GM21825 (cell line): ENCODE data around the gene ACLY.

ENCODE experiments used
- ATAC-seq: cut with Tn5 transposase; IDR thresholded peaks from one replicate; pipeline ENCODE4 v1.9.1; 2021; ENCODE audit warnings: mild to moderate bottlenecking, moderate library complexity; ENCODE audit not compliant: unreplicated experiment

ACLY gene

DNA sequence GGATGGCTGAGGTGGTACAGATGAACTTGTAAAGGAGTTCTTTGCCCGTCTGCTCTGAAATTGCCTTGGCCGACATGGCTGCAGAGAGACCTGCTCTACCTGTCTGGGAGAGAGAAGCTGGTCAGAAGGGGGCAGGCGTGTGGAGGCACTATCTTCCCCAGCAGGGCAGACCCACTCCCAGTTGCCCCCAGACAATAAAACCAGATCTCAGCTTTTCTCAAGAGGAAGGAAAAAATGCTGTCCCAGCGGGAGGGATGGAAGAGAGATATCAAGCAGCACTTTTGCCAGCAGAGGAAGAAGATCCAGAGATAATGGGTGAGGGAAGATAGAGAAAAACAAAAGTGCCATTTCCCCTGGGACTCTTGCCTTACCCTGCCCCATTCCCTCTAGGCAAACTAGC, 5.0 kb downstream of the ACLY start:
- no peak for ATAC-seq

DNA sequence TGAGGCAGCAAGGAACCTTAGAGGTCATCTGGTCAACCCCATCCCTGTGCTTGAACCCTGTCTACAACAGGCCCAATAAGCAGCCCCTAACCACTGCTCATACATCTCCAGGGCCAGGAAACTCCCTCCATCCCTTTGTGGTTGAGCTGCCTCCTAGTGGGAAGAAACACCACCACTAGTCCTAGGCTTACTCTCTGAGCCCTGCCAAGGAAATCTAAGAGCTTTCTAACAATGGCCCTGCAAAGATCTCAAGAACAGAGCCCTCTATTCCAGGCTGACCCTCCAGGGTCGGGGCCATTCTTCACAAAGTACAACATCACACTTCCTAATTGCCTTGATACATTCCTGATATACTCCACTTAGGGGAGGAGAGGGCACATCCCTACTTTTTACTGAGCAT, 5.8 kb downstream of the ACLY start:
- no peak for ATAC-seq

DNA sequence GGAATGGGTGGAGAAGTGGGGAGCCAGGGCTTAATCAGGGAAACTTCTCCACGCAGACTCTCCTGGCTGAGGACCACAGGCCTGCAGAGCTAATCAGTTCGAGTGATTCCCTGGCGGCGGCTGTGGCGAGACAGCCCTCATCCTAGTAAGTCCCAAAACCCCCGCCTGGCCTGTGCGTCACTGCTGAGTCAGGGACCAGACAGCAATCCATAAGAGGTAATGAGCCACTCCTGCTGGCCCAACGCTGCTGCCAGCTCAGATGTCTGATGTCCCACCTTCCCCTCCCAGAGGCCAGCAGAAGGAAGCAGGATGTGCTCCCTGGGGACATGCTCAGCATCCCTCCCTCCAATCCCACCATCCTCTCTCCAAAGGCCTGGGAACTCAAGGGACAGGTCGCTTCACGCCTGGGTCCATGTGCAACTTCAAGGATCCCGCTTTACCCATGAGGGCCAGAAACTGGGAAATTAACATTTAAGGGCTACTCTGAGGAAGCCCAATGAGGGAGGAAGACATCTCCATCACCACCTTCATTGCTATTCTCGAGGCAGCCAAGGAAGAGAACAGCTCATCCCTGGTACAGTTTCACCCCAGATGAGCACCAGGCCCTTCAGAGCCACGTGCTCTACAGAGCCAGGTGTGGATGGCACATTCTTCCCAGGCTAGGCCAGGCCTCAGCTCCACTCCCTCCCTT, 7.9 kb downstream of the ACLY start:
- ATAC-seq = no peak

DNA sequence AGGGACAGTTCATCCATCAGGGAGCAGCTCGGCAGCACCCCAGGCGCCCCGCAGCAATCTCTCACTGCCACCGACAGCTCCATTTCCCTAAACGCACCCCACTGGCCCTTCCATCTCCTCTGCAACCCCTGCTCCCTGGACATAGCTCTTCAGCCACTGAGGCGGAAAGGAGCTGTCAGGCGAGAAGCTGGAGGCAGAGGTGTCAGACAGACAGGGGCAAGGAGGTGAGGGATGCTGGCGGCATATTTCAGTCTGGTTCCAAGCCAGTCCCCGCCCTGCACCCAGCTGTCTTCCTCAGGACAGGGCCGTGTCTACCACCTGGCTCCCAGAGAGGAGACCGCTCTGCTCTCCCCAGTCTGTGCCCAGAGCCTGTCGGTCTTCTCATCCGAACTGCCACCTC, 9.7 kb downstream of the ACLY start:
- no peak for ATAC-seq

DNA sequence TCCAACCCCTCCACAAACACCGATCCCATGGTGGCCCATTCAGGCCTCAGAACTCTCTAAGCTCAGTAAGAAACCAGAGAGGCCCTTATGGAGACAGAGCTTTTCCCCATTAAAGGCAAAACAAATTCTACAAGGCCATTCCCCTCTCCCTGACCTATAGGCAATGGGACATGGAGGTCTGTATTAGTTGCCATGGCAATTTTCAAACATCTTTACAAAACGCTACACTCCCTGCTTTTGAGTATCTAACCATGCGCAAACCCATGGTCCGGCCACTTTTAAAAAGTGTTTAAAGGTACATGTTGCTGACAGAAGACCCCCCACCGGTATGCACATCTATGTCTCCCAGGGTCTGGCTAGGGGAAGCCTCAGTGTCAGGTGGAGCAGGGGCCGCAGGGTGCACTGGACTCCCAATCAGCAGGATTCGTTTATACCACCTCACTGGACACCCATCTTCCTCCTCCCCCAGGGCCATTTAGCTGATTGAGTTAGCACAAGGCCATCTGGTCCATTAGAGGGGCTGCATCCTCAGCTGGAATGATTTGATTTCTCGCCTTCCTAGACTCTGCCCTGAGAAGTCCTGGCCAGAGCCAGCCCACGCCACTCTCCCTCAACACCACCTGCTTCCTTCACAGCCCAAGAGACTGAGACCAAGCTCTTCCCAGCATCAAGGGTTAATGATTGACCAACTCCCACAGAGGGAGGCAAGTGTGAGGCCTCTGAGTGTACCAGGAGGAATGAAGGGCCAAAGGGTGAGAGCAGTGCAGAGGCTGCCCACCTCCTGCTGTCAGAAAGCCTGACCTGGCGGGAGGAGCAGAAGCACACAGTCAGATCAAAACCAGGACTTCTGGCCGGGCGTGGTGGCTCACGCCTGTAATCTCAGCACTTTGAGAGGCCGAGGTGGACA, 10.9 kb downstream of the ACLY start:
- no peak for ATAC-seq

DNA sequence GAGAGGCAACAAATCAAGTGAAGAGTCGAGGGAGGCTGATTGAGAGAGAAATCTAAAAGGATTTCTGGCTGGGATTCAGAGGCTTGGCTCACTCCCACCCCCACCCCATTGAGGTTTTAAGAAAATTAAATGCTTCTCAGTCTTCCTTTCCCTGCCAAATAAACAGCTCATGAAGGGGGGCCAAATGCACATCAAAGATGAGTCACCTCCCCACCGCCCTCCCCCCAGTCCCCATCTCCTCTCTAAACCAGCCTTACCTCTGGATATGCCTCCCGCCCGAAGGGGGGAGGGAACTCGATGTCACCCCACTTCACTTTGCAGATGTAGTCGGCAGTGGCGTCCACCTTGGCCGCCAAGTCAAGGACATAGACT, 11.6 kb downstream of the ACLY start:
- ATAC-seq = no peak

DNA sequence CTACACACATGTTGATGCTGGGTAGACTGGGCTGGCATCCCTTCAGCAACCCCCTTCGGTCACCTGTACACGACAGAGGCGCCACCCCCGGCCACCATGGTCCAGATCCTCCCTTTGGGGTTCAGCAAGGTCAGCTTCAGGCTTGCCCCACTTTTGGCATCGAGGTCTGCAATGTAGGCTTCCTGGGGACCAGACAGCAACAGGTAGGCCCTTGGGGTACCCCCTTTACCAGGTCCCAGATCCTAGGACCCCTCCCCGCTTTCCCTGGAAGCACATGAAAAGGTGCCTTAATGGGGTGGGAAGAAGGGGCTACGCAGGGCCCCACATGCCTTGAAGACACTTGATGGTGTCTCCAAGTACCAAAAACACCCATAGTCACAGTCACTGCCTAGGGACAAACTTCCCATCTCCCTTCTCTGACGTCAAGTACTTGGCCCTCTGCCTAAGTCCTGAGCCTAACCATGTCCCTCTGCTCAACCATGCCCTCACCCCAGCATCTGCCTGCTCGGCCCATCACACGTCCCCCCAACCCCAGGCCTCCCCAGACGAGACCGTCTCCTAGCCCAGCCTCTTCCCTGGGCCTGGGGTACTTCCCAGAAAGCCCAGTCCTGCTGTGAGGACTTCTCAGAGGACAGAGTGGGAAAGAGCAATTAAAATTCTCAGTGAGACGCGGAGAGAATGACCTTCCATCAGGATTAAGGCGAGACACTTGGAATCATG, 12.1 kb downstream of the ACLY start:
- ATAC-seq = no peak

DNA sequence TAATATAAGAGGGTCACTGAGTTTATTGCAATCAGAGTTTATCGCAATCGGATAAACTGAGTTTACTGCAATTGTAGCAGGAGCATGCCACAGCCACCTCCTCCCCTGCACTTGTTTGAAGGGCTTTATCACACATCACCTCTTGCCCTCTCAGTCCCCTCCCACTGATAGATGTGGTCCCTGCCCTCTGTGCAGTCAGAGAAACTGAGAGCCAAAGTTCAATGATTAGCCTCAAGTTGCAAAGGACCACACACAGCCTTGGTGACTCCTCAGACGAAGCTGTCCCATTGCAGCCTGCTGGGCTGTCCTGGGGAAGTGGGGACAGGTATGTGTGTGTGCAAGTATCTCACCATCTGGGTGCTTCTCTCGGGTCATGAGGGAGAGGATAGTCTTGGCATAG, 13.6 kb downstream of the ACLY start:
- ATAC-seq = no peak

DNA sequence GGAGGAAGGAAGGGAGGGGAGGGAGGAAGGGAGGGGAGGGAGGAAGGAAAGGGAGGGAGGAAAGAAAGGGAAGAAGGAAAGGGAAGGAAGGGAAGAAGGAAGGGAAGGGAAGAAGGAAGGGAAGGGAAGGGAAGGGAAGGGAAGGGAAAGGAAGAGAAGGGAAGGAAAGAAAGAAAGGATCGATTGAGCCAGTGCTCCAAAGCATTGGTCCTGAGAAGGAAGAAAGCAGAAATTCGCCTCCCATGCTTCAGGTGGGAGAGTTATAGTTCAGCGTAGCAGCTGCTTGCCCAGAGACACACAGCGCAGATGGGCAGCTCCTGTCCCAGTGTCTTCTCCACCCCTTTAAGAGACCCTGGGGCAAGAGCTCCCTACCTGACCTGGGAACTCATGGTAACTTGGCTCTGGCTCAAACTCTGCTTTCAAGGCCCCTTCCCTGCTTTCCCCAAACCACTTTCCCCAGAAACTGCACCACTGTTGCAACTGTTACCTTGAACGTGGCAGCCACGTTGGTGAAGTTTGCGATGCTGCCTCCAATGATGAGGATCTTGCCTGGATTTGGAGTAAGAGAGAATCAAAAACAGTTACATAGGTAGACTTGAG, 14.4 kb downstream of the ACLY start:
- no peak for ATAC-seq

DNA sequence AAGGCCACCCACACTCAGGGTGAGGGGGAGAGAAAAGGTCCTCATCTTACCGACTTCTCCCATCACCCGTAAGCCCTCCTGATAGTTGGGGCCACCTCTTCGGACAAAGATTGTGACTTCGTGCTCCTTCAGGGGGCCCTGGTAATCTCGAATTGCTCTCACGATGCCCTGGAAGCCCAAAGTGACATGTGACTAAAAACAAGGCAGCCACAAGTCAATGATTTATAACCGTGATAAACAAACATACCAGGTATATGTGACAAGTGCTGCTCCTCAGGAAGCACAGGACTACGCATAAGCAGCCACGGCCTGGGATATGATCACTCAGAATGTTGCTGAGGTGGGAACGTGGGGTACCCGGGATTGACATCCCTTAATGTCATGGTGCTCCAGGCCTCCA, 17.1 kb downstream of the ACLY start:
- ATAC-seq = no peak

DNA sequence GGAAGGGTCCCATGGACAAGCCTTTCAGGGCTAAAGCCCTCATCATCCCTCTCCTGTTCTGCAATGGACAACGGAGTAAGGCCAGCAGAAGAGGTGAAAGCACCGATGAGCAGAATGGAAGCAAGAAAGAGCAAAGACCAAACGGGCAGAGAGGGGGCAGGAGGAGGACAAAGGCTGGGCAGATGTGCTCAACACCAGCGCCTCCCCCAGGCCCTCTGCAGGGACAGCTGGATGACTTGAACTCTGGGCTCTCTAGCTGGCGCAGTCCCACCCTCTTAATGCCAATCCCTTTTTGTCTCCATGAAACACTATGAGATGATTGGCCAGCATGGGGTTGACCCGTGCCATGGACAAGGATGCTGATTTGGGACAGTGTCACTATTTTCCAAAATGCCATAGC, 22.0 kb downstream of the ACLY start:
- no peak for ATAC-seq

DNA sequence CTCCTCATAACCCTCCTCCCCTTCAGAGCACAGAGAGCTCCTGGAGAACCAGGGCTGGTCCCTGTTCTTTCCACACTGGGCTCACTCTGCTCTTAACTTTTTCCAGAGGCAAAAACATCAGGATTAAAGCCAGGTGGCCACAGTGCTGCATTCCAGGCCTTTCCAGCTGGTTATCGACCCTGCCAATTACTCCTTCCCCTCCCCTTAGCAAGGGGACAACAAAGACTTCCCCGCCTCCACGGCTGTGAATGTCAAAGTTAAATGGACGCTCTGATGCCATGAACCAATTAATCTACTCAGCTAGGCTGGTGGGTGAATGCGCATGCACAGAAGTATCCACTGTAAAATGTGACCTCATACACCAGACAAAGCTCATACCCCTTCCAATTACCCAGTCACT, 23.1 kb downstream of the ACLY start:
- no peak for ATAC-seq

DNA sequence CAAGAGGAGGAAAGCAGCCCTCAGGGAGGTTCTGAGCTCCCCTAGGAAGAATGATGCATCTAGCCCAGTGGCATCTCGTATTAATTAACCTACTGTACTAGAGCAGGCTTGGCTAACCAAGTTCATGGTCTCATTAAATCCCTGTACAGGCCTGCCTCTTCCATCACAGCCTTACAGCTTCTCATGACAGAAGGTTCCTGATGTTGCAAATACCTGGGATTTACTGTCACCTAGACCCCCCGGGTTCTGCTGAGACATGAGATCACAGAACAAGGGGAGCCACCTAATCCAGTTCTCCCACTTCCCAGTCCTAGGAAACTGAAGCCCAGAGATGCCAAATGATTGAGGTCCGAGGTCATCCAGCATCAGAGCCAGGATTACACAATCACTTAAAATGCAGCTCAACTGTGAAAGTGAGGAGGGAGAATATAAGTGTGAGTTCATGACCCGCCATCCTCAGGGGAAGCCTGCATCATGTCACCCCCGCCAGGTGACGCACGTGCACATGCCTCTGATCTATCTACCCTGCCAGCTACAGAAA, 23.9 kb downstream of the ACLY start:
- ATAC-seq = no peak

DNA sequence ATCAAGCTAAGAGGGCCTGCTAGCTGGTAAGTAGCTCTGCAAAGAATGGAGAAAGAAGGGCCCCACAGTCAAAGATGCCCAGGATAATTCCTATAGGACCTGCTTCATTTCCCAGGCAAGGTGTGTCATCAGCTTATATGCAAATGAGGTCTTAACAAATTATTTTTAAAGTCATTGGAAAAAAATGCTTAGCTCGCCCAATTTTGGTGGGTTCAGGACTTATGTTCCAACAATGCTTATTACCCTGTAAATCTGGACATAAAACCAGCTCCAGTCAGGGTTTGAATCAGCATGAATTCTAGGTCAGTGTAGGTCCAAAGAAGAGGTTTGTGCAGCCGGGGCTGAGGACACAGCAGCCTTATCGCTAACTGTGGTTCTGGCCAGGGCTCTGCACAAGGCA, 25.4 kb downstream of the ACLY start:
- no peak for ATAC-seq

DNA sequence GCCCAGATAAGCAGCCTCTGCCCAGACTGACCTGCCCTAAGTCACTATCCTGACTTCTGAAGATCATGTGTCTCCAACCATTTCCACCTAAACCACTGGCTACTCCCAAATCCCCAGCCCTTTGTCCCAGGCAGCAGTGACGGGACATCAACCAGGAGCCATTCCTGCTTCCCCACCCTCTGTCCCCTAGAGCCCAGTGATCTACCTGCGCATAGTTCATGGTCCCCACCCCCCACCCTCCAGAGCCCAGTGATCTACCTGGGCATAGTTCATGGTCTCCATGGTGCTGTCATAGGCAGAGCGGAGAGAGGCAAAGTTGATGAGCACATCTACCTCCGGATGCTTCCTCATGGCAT, 26.8 kb downstream of the ACLY start:
- no peak for ATAC-seq

DNA sequence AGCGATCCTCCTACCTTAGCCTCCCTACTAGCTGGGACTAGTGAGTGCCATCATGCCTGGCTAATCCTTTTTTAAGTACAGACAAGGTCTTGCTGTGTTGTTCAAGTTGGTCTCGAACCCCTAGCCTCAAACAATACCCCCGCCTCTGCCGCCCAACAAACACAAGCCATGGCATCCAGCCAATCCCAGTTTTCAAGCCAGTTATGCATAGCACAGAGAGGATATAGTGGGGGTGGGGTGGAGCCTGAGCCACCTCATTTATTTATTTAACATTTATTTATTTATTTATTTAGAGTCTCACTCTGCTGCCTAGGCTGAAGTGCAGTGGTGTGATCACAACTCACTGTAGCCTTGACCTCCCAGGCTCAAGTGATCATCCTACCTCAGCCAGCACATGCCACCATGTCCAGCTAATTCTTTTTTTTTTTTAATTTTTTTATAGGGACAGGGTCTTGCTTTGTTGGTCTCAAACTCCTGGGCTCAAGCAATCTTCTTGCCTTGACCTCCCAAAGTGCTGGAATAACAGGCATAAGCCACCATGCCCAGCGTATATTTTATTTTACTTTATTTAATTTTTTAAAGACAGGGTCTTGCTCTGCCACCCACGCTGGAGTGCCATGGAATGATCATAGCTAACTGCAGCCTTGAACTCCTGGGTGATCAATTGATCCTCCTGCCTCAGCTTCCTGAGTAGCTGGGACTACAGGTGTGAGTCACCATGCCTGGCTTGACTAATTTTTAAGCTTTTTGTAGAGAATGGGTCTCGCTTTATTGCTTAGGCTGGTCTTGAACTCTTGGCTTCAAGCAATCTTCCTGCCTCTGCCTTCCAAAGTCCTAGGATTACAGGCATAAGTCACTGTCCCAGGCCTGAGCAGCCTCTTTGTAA, 27.4 kb downstream of the ACLY start:
- no peak for ATAC-seq

DNA sequence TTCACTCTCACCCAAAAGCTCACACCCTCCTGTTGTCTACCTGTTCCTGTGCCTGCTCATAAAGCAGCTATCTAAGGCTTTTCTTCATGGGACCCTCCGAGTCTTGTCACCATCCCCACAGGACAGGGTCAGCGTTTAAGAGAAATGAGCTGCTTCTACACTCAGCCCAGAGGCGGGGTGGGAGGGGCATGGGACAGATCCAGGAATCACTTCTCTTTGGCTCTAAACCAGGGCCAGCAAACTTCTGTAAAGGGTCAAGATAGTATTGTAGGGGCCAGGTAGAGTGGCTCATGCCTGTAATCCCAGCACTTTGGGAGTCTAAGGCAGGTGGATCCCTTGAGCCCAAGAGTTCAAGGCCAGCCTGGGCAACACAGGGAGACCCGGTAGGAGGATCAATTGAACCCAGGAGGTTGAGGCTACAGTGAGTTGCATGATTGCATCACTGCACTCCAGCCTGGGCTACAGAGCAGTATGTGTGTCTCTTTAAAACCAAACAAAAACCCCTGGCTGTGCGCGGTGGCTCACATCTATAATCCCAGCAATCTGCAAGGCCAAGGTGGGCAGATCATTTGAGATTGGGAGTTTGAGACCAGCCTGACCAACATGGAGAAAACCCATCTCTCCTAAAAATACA, 30.3 kb downstream of the ACLY start:
- ATAC-seq = no peak

DNA sequence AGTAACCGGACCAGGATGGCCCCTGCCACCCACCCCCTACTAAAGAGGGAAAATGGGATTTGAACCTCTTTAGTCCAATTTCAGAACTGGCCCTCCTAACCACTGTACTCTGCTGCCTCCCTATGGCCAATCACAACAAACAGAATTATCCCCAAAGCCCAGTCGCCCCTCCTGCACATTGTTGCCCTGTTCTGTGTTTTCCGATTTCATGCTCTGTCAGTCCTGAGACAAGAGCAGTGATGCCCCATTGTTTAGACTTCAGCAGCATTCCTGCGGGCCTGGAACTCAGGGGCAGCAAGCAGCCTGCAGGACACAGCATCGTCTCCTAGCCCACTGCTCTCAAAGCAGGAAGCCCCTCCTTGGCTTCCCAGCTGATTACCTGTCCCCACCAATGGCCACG, 33.0 kb downstream of the ACLY start:
- ATAC-seq = no peak

DNA sequence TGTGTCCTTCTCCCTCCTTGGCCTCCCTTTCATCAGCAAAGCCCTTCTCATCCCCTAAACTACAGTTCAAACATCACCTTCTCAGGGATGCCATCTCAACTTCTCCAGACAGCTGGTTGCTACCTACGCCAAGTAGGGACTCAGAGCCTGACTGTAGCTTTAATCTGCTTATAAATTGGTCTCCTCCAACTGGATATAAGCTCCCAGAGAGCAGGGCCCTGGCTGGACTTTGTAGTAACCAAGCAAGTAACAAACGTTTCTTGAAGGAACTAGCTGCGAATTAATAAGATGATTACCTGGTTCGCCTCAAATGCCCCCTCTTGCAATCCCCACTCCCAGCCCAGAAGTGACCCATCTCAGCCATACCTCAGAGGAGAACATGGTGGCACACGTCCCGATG, 36.0 kb downstream of the ACLY start:
- no peak for ATAC-seq

DNA sequence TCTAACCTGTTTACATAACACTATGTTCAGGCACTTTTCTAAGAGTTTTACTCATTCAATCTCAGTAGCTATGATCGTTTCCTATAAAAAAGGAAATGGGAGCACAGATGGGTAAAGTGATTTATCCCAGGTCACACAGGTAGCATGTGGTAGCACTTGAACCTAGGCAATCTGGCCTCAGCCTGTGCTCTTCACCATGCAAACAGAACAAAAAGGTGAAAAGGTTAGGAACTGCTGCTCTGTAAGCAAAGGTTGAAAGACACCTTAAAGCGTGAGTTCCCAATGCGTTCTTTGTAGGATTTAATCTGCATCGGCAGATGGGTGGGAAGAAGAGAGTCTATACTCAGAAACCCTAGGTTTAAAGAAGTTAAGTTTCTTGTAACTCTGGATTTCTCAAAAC, 38.6 kb downstream of the ACLY start:
- ATAC-seq = no peak
